Dendritic cell treated with granulocyte-macrophage colony-stimulating factor and Interleukin-4, amounts not matched to agents 40 ng/mL and 50 ng/mL, for 4 days (primary cell): ENCODE measurements around the gene WDR35.

Experiments used
- H3K27ac Mint-ChIP-seq: one replicate; pipeline ENCODE4 v1.8.0; 2022; ENCODE audit warnings: mild to moderate bottlenecking, mixed read lengths
- H3K27me3 Mint-ChIP-seq: one replicate; pipeline ENCODE4 v1.8.0; 2022; ENCODE audit warnings: mild to moderate bottlenecking, mixed read lengths
- H3K36me3 Mint-ChIP-seq: one replicate; pipeline ENCODE4 v1.8.0; 2022; ENCODE audit warnings: low read depth, mixed read lengths
- H3K4me1 Mint-ChIP-seq: one replicate; pipeline ENCODE4 v1.8.0; 2022; ENCODE audit warnings: low read depth, mixed read lengths
- H3K4me3 Mint-ChIP-seq: one replicate; pipeline ENCODE4 v1.8.0; 2022; ENCODE audit warnings: mild to moderate bottlenecking, moderate library complexity, mixed read lengths
- H3K9me3 Mint-ChIP-seq: one replicate; pipeline ENCODE4 v1.8.0; 2022; ENCODE audit warnings: mixed read lengths
- intact Hi-C: fragments of 100-400 bp; cut with micrococcal nuclease; formaldehyde crosslinking; loops from one replicate; pipeline ENCODE4 v1.15.0; 2022

Gene WDR35

GRCh38 chr2:19989667-19990415 is at the start of gene WDR35:
TSS of gene WDR35 (minus strand) at chr2:19990105. CDS start at chr2:19990015, 90 bp downstream.
- H3K4me1 Mint-ChIP-seq = peaks cover 17% of the 10 kb centered on the region
- peaks cover 24% of the 10 kb centered on the region for H3K27me3 Mint-ChIP-seq
- H3K27ac Mint-ChIP-seq = peak within 1 kb of the TSS; percentile 78
- H3K36me3 Mint-ChIP-seq = peaks cover 6% of the 10 kb centered on the region
- intact Hi-C loops = loop anchor here (2.0 to 5.0 kb wide), 2 partner anchors 61 to 88 kb away; partner anchors contain the start of genes LAPTM4A and TTC32
- H3K9me3 Mint-ChIP-seq = no peaks in the 10 kb centered on the region
- peak within 1 kb of the TSS; percentile 90 for H3K4me3 Mint-ChIP-seq

- Mint-ChIP-seq H3K4me3 (no peak overlapping the region), H3K4me1 (peaks cover 37% of the 10 kb centered on the region), H3K27me3 (no peaks in the 10 kb centered on the region), H3K36me3 (peaks cover 96% of the 10 kb centered on the region), H3K27ac (no peak overlapping the region), H3K9me3 (no peaks in the 10 kb centered on the region)
- intact Hi-C loops = no loop called here
Measured at GRCh38 chr2:20037660-20038059, 47.8 kb upstream of the WDR35 start.

- Mint-ChIP-seq H3K27me3 (no peaks in the 10 kb centered on the region), H3K36me3 (peaks cover 100% of the 10 kb centered on the region), H3K4me1 (peaks cover 23% of the 10 kb centered on the region), H3K4me3 (no peak overlapping the region), H3K9me3 (no peaks in the 10 kb centered on the region), H3K27ac (peak overlapping the region; percentile 8)
- intact Hi-C loops = no loop called here
Measured at GRCh38 chr2:20035955-20036666, 46.2 kb upstream of the WDR35 start.

- intact Hi-C loops = no loop called here
- no peaks in the 10 kb centered on the region for H3K27me3 Mint-ChIP-seq
- H3K4me1 Mint-ChIP-seq = peaks cover 23% of the 10 kb centered on the region
- no peaks in the 10 kb centered on the region for H3K9me3 Mint-ChIP-seq
- no peak overlapping the region for H3K27ac Mint-ChIP-seq
- peaks cover 100% of the 10 kb centered on the region for H3K36me3 Mint-ChIP-seq
- no peak overlapping the region for H3K4me3 Mint-ChIP-seq
Measured at GRCh38 chr2:20034821-20035220, 44.9 kb upstream of the WDR35 start.

- intact Hi-C loops = no loop called here
- Mint-ChIP-seq H3K9me3 (no peaks in the 10 kb centered on the region), H3K27me3 (no peaks in the 10 kb centered on the region), H3K4me3 (no peak overlapping the region), H3K36me3 (peaks cover 100% of the 10 kb centered on the region), H3K27ac (peak overlapping the region; percentile 26), H3K4me1 (peaks cover 23% of the 10 kb centered on the region)
Measured at GRCh38 chr2:20034218-20034617, 44.3 kb upstream of the WDR35 start.

DNA sequence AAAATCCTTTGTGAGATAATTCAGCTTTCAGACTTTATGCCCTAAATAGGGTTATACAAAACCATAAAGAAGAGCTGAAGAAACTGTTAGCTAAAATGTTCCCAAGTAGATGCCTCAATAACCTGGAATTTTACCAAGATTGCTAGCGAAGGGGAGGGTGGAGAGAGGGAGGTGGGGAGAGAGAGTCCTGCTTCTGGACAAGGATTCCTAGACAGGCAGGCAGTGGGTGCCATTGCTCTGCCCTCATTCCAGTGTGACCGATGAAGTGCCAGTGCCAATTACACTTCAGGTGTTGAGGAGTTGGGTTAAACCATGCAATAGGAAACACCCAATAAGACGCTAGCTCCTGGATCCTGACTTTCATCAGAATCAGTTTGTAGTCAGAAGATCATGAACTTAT is 43.4 kb upstream of the WDR35 start:
- H3K4me1 Mint-ChIP-seq = peaks cover 22% of the 10 kb centered on the region
- H3K4me3 Mint-ChIP-seq = no peak overlapping the region
- peaks cover 100% of the 10 kb centered on the region for H3K36me3 Mint-ChIP-seq
- H3K27me3 Mint-ChIP-seq = no peaks in the 10 kb centered on the region
- intact Hi-C loops = no loop called here
- H3K9me3 Mint-ChIP-seq = no peaks in the 10 kb centered on the region
- no peak overlapping the region for H3K27ac Mint-ChIP-seq

GRCh38 chr2:20030224-20030623 is 40.3 kb upstream of the WDR35 start:
- Mint-ChIP-seq H3K4me3 (no peak overlapping the region), H3K27me3 (no peaks in the 10 kb centered on the region), H3K36me3 (peaks cover 83% of the 10 kb centered on the region), H3K27ac (no peak overlapping the region), H3K4me1 (no peaks in the 10 kb centered on the region), H3K9me3 (no peaks in the 10 kb centered on the region)
- intact Hi-C loops = no loop called here

GRCh38 chr2:20027705-20028434 is 38.0 kb upstream of the WDR35 start:
- Mint-ChIP-seq H3K9me3 (peaks cover 4% of the 10 kb centered on the region), H3K27me3 (no peaks in the 10 kb centered on the region), H3K36me3 (peaks cover 74% of the 10 kb centered on the region), H3K4me1 (peaks cover 7% of the 10 kb centered on the region), H3K27ac (no peak overlapping the region), H3K4me3 (no peak overlapping the region)
- intact Hi-C loops = no loop called here

DNA sequence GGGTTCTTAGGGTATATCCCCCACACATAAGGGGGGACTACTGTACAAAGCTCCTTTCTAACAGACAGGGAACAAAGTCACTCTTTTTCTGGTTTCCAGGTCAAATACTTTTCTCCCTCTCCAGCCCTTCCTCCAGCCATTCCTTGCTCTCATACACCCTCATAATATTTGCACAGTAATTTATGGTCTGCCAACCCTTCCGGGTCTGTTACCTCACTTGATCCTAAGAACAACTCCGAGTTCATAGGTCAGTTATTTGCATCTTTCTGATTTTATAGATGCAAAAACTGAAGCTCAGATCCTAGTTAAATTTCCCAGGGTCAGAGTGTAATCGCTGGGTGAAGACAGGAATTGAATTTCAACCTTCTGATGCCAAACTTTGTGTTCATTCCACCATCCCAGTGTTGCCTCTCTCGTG is 37.4 kb upstream of the WDR35 start:
- H3K36me3 Mint-ChIP-seq = peaks cover 72% of the 10 kb centered on the region
- H3K27ac Mint-ChIP-seq = no peak overlapping the region
- peaks cover 7% of the 10 kb centered on the region for H3K4me1 Mint-ChIP-seq
- no peak overlapping the region for H3K4me3 Mint-ChIP-seq
- no peaks in the 10 kb centered on the region for H3K27me3 Mint-ChIP-seq
- H3K9me3 Mint-ChIP-seq = peaks cover 10% of the 10 kb centered on the region
- intact Hi-C loops = no loop called here

GRCh38 chr2:20025065-20025786 is 35.3 kb upstream of the WDR35 start:
- H3K36me3 Mint-ChIP-seq = peaks cover 72% of the 10 kb centered on the region
- no peak overlapping the region for H3K27ac Mint-ChIP-seq
- H3K4me3 Mint-ChIP-seq = no peak overlapping the region
- peaks cover 30% of the 10 kb centered on the region for H3K9me3 Mint-ChIP-seq
- intact Hi-C loops = no loop called here
- no peaks in the 10 kb centered on the region for H3K27me3 Mint-ChIP-seq
- H3K4me1 Mint-ChIP-seq = peaks cover 14% of the 10 kb centered on the region

- Mint-ChIP-seq H3K27ac (no peak overlapping the region), H3K4me3 (no peak overlapping the region), H3K27me3 (no peaks in the 10 kb centered on the region), H3K36me3 (peaks cover 59% of the 10 kb centered on the region), H3K4me1 (peaks cover 14% of the 10 kb centered on the region), H3K9me3 (peaks cover 35% of the 10 kb centered on the region)
- intact Hi-C loops = no loop called here
Measured at GRCh38 chr2:20023688-20024087, 33.8 kb upstream of the WDR35 start.

DNA sequence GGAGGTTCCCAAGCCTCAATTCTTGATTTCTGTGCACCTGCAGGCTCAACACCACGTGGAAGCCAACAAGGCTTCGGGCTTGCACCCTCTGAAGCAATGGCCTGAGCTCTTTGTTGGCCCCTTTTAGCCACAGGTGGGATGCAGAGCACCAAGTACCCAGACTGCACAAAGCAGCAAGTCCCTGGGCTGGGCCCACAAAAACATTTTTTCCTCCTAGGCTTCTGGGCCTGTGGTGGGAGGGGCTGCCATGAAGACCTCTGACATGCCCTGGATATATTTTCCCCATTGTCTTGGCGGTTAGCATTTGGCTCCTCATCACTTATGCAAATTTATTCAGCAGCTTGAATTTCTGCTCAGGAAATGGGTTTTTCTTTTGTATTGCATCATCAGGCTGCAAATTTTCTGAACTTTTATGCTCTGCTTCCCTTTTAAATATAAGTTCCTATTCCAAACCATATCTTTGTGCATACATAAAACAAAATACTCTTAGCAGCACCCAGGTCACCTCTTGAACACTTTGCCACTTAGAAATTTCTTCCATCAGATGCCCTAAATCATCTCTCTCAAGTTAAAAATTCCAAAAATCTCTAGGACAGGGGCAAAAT is 31.6 kb upstream of the WDR35 start:
- H3K36me3 Mint-ChIP-seq = peaks cover 41% of the 10 kb centered on the region
- no peaks in the 10 kb centered on the region for H3K27me3 Mint-ChIP-seq
- intact Hi-C loops = no loop called here
- H3K4me1 Mint-ChIP-seq = peaks cover 14% of the 10 kb centered on the region
- H3K4me3 Mint-ChIP-seq = no peak overlapping the region
- H3K27ac Mint-ChIP-seq = no peak overlapping the region
- peaks cover 35% of the 10 kb centered on the region for H3K9me3 Mint-ChIP-seq

DNA sequence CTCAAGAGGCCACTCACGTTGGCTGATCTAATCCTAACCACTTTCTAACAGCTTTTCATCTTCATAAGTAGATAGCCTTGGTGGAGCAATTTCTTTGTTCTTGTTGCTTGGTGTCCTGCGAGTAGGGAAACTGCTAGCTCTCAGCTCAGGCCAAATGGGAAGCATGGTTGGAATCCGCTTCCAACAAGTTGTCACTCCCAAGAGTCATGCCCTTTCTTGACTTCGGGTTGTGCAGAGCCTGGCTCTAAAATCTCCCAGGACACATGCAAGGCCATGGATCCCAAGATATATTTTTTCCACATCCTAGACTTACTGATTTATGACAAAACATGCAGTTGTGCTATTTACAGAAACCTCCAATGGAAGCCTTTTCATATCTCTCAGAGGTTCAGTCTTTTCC is 29.8 kb upstream of the WDR35 start:
- Mint-ChIP-seq H3K36me3 (peaks cover 41% of the 10 kb centered on the region), H3K9me3 (peaks cover 35% of the 10 kb centered on the region), H3K27ac (no peak overlapping the region), H3K4me3 (no peak overlapping the region), H3K27me3 (peaks cover 1% of the 10 kb centered on the region), H3K4me1 (peaks cover 14% of the 10 kb centered on the region)
- intact Hi-C loops = no loop called here
